KOPT-K1 (cell line): ENCODE results near the gene DRD2.
"Not testable (repeated sequence)": the region's sequence is repeated elsewhere in the genome, so short reads cannot be mapped to it uniquely, and the experiment has no call there.

ENCODE experiments used
- H3K27ac ChIP-seq: fragments of 200-600 bp; sonication (generic); 2 replicates; pipeline ENCODE4 v1.5.1; 2016; ENCODE audit warnings: antibody characterized with exemption, mild to moderate bottlenecking, low read depth, low read length; ENCODE audit not compliant: poor library complexity, severe bottlenecking
- H3K36me3 ChIP-seq: fragments of 200-600 bp; sonication (generic); 2 replicates; pipeline ENCODE4 v1.5.1; 2017; ENCODE audit warnings: antibody characterized with exemption, mild to moderate bottlenecking, low read length, moderate library complexity; ENCODE audit not compliant: insufficient read depth
- H3K9me3 ChIP-seq: fragments of 200-600 bp; sonication (generic); 2 replicates; pipeline ENCODE4 v1.5.1; 2017; ENCODE audit warnings: antibody characterized with exemption, low read length, mild to moderate bottlenecking; ENCODE audit not compliant: insufficient read depth, poor library complexity, severe bottlenecking

DRD2 gene

DNA sequence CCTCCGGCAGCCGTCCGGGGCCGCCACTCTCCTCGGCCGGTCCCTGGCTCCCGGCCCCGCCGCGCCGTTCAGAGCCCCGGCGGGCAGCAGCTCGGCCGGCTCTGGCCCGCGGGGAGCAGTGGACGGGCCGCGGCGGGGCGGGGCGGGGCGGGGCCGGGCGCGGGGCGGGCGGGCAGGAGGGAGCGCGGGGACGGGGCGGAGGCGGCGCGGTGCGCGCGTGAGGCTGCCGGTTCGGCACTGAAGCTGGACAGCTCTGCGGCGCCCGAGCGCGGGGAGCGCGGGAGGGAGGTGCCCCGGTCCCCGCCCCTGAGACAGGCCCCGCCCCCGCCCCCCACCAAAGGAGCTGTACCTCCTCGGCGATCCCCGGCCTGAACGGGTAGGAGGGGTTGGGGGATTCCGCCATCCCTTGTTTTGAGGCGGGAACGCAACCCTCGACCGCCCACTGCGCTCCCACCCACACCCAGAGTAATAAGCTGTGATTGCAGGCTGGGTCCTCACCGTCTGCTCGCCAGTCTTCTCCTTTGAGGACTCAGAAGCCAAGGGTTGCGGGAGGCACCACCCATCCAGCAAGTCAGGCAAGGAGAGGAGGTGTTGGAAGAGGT lies at the start of gene DRD2:
Gene DRD2 (minus strand): TSS at position 239 of the 602 bp plus-strand sequence. CDS start 50,747 bp downstream, outside the sequence.
- Histone ChIP-seq H3K36me3 (no peaks in the 10 kb centered on the region), H3K27ac (no peak within 1 kb of the TSS), H3K9me3 (no peaks in the 10 kb centered on the region)

- H3K36me3 ChIP-seq, H3K27ac ChIP-seq, H3K9me3 ChIP-seq: not testable (repeated sequence)
Observed at GRCh38 chr11:113523906-113524305, 48.7 kb upstream of the DRD2 start.

GRCh38 chr11:113521737-113522517 lies 46.7 kb upstream of the DRD2 start:
- Histone ChIP-seq H3K36me3 (no peaks in the 10 kb centered on the region), H3K9me3 (no peaks in the 10 kb centered on the region), H3K27ac (no peak overlapping the region)

DNA sequence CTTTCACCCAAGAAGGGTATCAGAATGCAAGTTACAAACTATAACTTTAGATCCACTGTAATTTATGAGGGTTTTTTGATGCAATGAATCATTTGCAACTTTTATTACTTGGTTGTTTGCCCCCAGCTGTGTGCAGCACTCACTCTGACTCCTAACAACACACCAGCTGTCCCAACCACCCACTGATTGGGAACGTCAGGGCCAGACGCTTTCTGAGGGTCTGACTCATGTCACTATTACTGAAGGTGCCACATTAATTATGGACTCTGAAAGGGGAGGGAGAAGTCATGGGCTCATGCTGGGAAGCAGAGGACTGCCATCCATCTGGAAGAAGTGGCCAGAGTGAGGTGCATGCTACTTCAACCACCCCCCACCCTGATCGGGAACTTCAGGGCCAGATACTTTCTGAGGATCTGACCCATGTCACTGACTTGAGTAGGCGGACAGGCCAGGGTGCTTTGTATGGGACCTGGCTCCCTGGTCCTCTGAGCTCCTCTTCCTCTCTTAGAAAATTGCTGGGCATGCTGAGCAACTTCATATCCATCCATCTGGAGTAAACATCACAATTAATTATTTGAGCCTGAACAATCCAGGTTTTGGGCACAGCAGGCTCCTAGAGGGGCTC lies 44.9 kb upstream of the DRD2 start:
- Histone ChIP-seq H3K36me3 (no peaks in the 10 kb centered on the region), H3K9me3 (no peaks in the 10 kb centered on the region), H3K27ac (no peak overlapping the region)

DNA sequence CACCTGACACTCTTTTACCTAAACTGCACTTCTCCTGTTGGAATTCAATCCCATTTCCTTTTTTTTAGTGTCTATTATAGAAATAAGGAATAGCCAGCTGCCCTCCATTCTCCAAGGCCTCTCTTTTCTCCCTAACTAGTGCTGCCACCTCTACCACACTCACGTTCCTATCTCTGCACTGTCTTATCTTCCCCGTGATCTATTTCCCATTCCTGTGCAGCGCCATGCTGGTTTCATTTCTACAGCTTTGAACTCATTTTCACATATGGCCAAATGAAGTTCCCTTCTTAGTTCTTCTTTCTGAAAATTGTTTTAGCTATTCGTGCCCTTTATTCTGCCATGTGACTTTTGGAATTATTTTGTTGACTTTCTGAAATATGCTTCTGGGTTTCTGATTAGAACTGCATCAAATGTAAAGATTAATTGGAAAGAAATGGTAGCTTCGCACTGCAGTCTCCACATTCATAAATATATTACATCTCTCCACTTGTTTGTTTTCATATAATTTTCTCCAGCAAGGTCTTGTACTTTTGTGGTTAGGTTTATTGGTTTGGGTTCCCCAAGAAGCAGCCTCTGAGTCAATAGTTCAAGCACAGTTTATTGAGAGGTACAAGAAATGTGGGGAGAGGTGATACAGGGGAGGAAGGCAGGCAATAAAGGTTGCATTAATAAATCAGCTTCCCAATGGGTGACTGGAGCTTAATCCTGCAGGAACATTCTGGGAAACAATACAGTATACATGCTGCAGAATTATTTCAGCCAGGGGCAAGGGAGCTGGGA lies 43.7 kb upstream of the DRD2 start:
- H3K9me3 ChIP-seq = no peaks in the 10 kb centered on the region
- no peak overlapping the region for H3K27ac ChIP-seq
- no peaks in the 10 kb centered on the region for H3K36me3 ChIP-seq

DNA sequence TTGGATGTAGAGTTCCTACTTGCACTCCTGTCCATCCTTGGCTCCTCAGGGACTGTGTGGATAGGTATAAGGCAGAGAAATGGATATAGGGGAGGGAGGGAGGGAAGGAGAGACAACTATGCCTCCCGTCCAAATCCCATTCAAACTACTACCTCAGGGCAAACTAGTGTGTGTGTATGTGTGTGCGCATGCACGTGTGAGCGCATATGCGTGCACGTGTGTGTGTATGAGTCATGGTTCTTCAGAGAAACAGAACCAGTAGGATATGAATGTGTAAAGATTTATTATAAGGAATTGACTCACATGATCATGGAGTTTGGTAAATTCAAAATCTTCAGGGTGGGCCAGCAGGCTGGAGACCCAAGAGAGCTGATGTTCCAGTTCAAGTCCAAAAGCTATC lies 42.2 kb upstream of the DRD2 start:
- Histone ChIP-seq H3K27ac (no peak overlapping the region), H3K9me3 (no peaks in the 10 kb centered on the region), H3K36me3 (no peaks in the 10 kb centered on the region)

- H3K36me3 ChIP-seq = no peaks in the 10 kb centered on the region
- no peaks in the 10 kb centered on the region for H3K9me3 ChIP-seq
- no peak overlapping the region for H3K27ac ChIP-seq
Observed at GRCh38 chr11:113514856-113515255, 39.7 kb upstream of the DRD2 start.

- Histone ChIP-seq H3K27ac (no peak overlapping the region), H3K36me3 (no peaks in the 10 kb centered on the region)
Observed at GRCh38 chr11:113507341-113507740, 32.1 kb upstream of the DRD2 start.

DNA sequence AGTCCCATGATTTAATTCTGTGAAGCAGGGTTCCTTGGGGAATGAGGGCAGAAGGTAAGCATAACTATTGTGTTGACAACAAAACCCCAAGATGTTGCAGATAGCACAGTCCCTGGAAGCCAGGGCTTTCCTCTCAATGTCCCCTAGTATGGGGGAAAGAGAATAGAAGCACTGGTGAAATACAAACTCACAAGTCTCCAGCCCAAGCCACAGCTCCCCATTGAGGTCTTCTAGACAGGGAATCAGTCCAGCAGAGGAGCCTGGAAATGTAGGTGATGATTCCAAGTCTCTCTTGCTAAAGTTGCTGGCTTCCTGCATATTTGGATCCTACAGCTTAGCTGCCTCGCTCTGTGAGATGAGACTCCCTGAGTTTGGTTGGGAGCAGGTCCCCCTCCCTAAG lies 31.7 kb upstream of the DRD2 start:
- Histone ChIP-seq H3K36me3 (no peaks in the 10 kb centered on the region), H3K9me3 (no peaks in the 10 kb centered on the region), H3K27ac (no peak overlapping the region)

More at GRCh38 chr11:113507341-113507740, 32.1 kb upstream of the DRD2 start:
- H3K9me3 ChIP-seq = no peaks in the 10 kb centered on the region

DNA sequence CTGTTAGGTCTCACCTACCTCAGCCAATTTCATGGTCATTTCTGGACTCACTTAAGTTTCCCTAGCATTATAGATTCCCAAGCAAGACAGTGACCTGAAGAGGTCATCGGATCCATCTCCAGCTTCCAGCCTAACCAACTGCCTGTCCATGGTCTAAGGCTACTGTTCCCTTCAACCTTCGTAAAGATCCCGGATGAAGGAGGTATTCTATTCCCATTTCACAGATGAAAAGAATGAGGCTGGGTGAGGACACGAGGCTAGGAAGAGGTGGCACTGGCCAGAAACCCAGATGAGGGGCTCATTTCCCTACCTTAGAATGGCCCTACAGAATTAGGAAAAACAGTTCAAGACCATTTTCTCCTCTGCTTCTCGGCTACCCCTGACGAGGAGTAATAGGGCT lies 31.3 kb upstream of the DRD2 start:
- Histone ChIP-seq H3K9me3 (no peaks in the 10 kb centered on the region), H3K27ac (no peak overlapping the region)

DNA sequence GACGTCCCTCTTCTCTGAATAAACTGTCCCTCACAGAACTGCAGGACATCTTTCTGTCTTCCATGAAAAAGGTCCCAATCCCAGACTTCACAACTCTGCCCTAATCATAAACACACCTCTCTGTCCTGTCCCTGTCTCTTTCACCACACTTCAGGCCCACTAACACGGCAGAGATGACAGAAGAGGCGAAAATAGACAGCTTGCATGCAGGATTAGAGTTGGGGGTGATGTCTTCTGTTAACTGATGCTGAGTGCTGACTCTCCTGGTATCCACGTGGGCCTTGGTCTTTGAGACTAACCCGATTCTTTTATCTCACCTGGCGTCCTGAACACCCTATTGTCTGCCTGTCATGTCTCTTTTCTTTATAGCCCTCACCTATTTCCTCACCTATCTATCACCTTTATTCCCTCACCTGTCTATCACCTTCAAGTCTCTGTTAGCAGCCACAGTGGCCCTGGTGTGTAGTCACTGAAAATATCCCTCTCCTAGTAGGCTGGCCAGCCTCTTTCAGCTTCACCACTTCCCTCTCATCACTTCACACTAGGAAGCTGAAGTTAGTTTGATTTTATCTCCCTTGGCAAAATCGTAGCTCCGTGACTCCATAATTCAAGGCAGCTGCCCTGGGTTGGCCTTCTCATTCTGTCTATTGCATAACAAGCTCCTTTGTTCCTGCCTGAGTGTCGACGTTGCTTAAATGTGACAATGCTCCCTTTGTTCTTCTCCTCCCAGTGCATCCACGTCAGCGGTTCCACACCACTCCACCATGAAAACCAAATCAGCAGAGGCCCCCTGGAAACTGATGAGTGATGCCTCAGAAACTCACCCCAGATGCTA lies 30.6 kb upstream of the DRD2 start:
- Histone ChIP-seq H3K27ac (no peak overlapping the region), H3K36me3 (no peaks in the 10 kb centered on the region), H3K9me3 (no peaks in the 10 kb centered on the region)

More for the DNA sequence above, 31.3 kb upstream of the DRD2 start:
- H3K36me3 ChIP-seq = no peaks in the 10 kb centered on the region

GRCh38 chr11:113505046-113505445 lies 29.8 kb upstream of the DRD2 start:
- Histone ChIP-seq H3K36me3 (no peaks in the 10 kb centered on the region), H3K27ac (no peak overlapping the region)

DNA sequence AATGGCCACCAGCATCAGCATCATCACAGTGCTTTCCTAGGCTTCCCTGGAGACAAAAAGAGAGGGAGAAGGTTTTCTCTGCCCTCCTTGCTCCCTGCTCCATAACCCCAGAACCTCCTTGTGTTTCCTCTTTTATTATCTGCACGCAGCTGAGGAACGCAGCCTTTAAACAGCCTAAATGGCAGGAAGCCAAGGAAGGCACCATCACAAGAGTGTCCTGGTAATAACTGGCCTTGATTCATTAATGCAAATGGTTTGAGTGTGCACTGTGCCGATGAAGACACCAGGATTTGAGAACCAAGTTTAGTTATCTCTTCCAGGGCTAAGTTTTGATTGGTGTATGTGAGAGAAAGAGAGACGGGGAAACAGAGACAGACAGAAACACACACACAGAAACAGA lies 29.4 kb upstream of the DRD2 start:
- Histone ChIP-seq H3K36me3 (no peaks in the 10 kb centered on the region), H3K27ac (no peak overlapping the region), H3K9me3 (no peaks in the 10 kb centered on the region)

More at GRCh38 chr11:113505046-113505445, 29.8 kb upstream of the DRD2 start:
- no peaks in the 10 kb centered on the region for H3K9me3 ChIP-seq

GRCh38 chr11:113504071-113504470 lies 28.9 kb upstream of the DRD2 start:
- Histone ChIP-seq H3K27ac (no peak overlapping the region), H3K9me3 (no peaks in the 10 kb centered on the region), H3K36me3 (no peaks in the 10 kb centered on the region)
